Suprapubic skin (tissue), 4 donors: Measurements from ENCODE around the gene IRAG1.

Source experiments
- CTCF ChIP-seq, 2 donors: fragments of 200-600 bp in 1 of 2; fragments of 450-650 bp in 1 of 2; sonication (generic) in 1 of 2; IDR thresholded peaks; one replicate each; pipeline ENCODE4 v1.5.1; 2016 to 2019; ENCODE audit warnings: antibody characterized with exemption in 2 of 2, mild to moderate bottlenecking in 1 of 2, moderate library complexity in 1 of 2
- EP300 ChIP-seq: sonication (generic); formaldehyde crosslinking; IDR thresholded peaks from one replicate; pipeline ENCODE4 v1.6.1; 2017; ENCODE audit warnings: antibody characterized with exemption
- POLR2AphosphoS5 ChIP-seq, 3 donors: sonication (generic); formaldehyde crosslinking; IDR thresholded peaks; one replicate each; pipeline ENCODE4 v1.6.1; 2017; ENCODE audit warnings: antibody characterized with exemption in 3 of 3

- TF ChIP-seq POLR2AphosphoS5 (IDR thresholded peaks at IDR 0.05) (no peak), EP300 (no peak), CTCF (IDR thresholded peaks at IDR 0.05) (no peak)
Observed at GRCh38 chr11:10716122-10716521, 22.6 kb upstream of the IRAG1 start.
